Right renal pelvis (tissue), 4 donors: ENCODE measurements around the gene KRABD2.
"Not testable (repeated sequence)": the region's sequence is repeated elsewhere in the genome, so short reads cannot be mapped to it uniquely, and the experiment has no call there.

Experiments used
- DNase-seq, 4 donors: peaks; one replicate each; pipeline ENCODE4 v3.0.0-alpha.2; 2013; ENCODE audit warnings: low read depth in 4 of 4, low spot score in 3 of 4, missing footprints in 1 of 4

KRABD2 gene

DNA sequence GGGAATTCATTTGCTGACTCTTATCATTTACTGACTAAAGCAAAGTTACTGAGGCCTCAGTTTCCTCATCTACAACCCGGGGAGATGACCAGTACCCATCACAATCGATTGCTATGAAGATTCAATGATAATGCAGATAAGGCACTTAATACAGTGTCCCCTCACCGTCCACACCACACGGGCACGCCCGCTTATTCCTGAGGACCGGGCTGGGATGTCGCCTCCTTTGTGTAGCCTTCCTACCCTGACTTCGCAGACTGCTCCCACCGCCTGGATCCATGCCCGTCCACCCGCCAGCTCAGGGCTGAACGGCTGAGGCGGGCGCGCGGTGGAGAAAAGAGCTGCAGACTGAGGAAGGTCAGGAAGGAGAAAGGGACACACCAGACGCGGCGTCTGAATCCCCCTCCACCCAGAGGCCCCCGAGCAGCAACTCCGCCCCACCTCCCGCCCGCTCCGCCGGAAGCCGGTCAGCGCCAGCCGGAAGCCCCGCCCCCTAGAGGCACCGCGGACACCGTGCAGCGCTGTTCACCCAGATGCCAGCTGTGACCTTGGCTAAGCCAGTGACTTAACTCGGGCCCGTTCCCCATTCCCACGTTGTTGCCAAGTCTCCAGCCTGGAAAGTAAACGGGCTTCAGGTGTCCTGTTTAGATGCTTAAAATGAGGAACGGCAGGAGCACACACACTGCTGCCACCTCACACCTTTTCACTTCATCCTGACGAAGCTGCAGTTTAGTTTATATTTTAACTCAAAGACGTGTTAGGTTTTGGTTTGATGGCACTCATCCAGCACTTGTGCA lies at the start of gene KRABD2:
TSS of gene KRABD2 (minus strand) at position 434 of the 797 bp plus-strand sequence.
- peak in 3 of 4 donors; percentile 69 to 79 (median 74) for DNase-seq

DNA sequence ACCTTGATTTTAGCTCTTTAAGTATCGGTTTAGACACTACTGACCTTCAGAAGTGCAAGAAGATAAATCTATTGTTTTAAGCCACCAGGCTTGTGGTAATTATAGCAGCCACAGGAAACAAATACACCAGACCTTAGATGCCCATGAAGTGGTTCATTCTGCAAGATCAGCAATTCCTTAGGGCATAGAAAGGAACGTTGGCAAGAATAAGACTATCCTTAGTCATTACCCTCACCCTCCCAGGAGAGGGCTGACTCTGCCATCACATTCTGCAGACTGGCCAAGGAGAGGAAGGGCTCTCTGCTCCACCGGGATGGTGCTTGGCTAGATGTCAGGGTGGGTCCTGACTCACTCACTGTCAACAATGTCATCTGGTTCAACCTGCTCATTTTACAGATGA lies 45.1 kb upstream of the KRABD2 start:
- DNase-seq: no peak

DNA sequence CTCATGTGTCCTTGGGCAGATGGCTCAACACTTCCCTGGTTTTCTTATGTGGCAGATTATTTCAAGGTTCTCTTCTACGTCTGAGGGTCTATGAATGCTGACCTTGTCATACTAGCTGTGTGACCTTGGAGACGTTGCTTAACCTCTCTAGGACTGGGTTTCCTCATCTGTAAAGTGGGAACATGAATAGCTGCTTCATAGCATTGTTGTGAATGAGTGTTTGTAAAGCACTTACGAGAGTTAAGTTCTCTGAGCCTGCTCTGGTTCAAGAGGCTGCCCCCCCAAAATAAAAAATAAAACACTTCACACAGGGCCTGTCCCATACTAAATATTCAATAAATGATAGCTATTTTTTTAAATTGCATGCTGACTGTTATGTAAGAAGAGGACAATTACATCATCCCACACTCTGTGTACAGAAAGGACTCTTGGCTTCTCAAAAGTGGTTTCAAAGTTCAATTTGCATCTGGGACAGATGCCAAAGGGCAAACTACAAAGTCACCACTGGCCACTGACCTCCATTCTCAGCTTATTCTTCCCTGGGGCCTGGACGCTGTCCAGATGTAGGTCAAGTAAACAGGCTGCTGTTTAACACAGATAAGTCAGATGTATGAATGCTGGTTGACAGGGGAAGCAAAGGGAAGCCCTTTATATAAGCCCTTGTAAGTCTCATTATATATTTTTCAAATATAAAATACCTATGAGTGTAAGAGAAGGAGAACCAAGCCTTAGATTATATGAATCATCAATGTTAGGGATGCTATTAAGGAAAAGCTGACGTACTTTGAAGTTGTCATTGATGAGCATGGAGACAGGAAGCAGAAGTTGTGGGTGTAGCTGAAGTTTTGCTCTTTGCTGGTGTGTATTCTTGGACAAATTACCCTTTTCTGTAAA lies 43.8 kb upstream of the KRABD2 start:
- DNase-seq: peak in 3 of 4 donors; percentile 29 to 60 (median 49)

DNA sequence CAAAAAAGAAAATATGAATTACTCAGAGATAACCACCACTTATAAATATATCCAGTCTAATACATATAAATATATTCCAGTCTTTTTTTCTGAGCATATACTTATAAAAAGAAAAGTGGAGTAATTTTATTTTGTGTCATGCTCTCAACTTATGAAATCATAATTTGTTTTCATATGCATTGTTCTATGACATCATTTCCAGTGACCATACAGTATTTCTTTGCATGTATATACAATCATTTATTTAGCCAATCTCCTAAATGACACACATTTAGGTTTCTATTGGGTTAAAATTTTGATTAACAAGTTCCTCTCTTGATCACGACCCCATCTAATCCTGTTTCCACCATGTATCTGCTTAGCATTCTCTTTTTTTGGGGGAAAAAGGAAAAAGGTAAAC lies 42.8 kb upstream of the KRABD2 start:
- no peak for DNase-seq

DNA sequence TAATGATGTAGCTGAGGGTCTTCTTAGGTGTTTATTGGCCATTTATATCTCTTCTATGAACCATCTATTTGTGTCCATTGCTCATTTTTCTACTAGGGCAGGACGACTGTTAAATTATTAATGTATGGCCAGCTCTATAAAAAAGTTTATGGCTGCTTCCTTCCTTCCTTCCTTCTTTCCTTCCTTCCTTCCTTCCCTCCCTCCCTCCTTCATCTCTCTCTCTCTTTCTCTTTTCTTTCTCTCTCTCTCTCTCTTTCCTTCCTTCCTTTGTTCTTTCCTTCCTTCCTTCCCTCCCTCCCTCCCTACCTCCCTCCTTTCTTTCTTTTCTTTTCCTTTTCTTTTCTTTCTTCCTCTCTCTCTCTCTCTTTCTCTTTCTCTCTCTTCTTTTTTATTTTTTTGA lies 42.0 kb upstream of the KRABD2 start:
- no peak for DNase-seq

DNA sequence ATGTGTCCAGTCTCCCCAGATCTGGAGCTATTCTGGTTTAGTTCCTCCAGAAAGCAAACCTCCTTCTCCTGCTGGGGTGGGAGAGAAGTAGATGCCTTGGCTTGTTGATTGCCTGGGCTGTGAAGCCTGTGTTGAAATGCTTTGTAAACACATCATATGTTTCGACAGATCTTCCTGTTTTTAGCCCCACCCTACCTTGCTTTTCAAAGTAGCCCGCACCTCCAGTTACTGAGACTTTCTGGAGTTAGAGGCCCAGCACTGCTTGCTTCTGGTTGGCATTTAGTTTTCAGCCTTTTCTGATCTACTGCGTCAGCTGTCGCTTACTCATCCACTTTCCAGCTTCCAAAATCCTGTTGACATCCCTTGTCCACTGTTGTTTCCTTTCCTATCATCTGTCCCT lies 41.3 kb upstream of the KRABD2 start:
- no peak for DNase-seq

DNA sequence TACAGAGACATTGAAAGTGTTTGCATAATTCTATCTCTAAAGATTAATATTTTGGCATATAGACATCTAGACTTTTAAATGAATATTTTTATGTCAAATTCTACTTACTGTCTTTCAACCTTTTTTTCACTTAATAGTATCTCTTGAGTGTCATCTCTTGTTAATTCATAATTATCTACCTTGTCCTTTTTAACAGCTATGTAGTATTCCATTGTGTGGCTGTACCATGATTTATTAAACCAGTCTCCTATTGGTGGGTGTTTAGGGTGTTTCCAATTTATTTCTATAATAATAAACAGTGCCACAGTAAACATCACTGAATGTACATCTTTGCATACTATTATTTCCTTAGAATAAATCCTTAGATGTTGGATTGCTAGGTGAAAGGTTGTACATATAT lies 37.4 kb upstream of the KRABD2 start:
- no peak for DNase-seq

DNA sequence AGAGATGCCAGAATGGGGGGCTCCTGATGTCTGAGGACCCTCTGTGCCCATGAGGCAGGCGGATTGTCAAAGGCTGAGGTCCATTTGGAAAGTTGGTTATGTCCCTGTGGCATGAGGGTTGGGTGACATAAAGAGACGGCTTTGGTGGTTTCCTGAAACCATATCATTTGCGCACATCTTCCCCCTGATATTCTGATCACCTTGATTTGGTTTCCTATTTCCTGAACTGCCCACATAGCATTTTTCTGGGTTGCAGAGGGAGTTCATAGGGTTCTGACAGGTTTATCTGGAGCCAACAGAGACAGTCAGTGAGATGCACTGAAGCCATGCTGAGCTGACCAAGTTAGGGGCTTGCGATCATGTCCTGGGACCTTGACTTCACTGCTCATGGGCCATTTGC lies 36.8 kb upstream of the KRABD2 start:
- DNase-seq: no peak

DNA sequence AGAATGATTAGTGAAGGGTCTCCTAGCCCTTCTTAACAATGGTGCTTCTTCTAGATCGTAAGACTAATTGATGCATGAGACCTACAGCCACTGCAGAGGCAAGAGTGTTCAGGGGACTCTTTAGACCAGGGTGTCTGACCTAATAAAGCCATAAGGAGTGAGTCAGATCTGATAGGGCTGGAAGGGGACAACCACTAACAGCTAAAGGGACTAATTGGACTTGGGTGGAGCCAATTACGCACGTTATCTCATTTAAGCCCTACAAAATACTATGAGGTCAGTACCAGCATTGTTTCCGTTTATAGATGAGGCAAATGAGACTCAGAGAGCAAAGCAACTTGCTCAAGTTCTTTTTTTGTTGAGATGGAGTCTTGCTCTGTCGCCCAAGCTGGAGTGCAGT lies 35.6 kb upstream of the KRABD2 start:
- DNase-seq: no peak

DNA sequence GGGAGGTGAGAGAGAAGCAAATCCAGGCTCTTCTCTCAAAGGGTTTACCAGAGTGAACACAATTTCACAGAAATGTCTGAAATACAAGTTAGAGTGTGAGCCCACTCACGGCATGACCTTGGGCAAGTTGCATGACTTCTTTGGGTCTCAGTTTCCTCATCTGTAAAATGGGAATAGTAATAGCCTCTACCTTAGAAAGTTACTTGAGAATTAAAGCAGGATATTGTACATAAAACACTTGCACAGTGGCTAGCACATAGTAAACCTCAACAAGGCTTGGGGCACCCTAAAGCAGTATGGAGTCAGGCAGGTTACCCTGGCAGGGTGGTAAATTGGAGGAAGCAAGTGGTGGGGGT lies 34.4 kb upstream of the KRABD2 start:
- no peak for DNase-seq

DNA sequence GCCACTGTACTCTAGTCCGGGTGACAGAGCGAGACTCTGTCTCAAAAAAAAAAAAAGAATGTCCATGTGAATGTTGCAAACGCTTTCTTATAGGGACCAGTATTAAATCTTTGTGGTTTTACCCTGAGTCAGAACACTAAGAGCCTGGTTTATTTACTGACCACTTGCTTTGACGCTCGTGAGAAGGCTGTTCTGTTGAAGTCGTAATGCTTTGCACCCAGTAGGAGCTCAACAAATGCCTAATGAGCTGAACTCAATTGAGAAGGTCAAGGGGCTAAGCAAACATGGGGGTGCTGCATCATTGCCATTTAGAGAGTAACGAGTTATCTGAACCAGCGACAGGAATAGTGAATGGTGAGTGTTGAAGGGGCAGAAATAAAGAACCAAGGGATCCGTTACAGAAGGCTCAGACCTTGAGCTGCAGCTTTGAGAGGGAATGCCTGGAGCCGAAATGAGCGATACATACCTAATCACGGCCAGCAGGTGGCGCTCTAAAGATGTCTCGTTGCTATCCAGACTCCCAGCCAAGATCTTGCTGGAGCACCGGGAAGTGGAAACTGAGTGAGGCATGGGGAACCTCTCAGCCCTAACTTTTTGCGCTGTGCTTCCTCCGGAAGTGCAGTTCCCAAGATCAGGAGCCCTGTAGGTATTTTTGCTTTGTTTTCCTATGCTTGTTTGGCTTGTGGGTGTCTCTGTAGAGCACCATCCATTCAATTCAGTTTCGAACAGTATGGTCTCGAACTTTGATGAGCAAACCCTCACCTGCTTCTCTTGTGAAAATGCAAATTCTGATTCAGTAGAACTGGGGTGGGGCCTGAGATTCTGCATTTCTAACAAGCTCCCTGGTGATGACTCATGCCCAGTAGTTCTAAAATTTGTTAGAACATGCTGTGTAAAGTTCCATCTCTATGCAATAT lies 33.7 kb upstream of the KRABD2 start:
- peak; percentile 85 to 89 (median 87) for DNase-seq

DNA sequence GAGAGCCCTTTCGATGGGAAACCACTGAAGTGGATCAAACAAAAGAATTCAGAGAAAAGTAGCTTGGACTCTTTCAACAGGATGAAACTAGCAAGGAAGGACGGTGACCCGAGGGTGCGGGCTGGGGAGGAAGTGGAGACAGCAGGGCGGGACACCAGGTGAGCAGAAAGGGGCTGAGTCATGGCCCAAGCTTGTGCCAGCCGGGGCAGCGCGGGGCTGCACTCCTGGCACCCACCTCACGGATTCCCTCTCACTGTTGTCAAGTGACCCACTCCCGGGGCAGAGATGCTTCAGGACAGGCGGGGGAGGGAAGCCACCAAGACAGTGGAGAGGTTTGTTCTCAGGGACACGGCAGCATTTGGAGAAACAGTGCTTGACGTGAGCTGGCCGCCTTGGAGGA lies 31.9 kb upstream of the KRABD2 start:
- no peak for DNase-seq

DNA sequence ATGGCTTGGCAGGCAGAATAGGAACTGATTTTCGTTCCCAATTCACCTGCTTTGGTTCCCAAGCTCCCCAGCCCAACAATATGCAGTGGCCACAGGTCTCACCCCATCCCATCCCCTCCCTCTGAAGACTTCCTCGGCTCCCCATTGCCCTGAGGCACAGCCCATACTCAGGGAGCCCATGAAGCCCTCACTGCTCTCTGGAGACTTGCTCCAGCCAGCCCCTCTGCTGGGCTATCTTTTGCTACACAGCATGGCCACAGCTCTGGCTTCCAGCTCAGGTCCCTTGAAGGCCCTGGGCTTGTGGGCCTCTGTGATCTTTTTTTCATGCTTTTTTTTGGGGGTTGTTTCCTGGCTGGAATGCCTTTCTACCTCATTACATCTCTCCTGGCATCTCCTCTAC lies 29.7 kb upstream of the KRABD2 start:
- DNase-seq: no peak

DNA sequence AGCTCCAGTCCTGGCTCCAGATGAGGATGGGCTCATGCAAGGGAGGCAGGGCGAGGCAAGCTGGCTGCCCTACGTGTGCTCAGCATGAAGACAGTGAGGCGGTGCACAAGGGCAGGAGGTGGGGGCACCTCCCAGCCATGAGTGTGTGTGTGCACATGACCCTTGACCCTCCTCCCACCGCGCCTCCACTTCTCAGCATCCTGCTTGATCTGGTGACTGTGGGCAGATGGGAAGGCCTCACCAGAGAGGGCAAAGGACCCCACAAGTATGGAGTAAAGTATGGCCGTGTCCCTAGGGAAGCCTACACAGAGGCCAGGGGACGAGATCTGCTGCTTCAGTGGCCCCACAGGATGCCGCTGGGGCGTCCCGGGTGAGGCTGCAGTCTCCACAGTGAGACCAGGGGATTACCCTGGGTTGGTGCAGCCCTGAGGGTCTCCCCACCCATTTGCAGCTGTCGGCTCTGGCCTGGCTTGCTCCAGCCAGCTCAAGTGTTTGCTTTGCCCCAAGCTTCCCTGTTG lies 29.1 kb upstream of the KRABD2 start:
- no peak for DNase-seq

DNA sequence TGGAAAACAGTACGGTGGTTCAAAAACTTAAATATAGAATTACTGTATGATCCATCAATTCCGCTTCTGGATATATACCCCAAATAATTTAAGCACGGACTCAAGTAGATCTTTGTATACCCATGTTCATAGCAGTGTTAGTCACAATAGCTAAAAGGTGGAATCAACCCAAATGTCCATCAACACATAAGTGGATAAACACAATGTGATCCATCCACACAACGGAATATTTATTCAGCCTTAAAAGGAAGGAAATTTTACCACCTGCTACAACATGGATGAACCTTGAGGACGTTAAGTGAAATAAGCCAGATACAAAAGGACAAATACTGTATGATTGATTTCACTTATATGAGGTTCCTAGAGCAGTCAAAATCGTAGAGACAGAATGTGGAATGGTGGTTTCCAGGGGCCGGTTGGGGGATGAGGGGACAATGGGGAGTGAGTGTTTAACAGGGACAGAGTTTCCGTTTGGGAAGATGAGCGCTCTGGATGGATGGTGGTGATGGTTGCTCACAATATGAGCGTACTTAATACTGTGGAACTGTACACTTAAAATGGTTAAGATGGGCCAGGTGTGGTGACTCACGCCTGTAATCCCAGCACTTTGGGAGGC lies 26.5 kb upstream of the KRABD2 start:
- DNase-seq: no peak

DNA sequence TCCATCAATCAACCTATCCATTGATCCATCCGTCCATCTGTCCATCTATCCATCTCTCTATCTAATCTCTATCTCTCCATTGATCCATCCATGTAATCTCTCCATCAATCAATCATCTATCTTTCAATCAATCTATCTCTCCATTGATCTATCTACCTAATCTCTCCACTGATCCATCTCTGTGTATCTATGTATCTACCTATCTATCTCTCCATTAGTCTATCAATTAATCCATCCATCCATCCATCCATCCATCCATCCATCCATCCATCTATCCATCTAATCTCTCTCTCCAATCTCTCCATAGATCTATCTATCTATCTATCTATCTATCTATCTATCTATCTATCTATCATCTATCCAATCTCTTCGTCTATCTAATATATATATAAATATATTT lies 24.6 kb upstream of the KRABD2 start:
- DNase-seq: no peak

DNA sequence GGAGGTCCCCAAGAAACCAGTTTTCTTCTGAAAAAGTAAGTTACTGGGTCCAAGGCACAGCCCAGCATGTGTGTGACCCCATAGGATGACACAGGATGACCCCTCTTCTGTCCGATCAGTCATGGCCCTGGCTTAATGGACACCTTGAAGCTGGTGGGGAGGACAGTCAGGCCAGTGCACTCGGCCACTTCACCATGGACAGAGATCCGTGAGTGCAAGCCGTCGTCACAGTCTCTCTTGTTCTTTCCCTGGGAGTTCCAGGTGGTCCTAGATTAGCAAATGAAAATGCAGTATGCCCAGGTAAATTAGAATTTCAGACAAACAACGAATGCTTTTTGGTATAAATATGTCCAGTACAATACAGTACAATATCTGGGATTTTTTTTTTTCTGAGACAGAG lies 22.5 kb upstream of the KRABD2 start:
- no peak for DNase-seq

DNA sequence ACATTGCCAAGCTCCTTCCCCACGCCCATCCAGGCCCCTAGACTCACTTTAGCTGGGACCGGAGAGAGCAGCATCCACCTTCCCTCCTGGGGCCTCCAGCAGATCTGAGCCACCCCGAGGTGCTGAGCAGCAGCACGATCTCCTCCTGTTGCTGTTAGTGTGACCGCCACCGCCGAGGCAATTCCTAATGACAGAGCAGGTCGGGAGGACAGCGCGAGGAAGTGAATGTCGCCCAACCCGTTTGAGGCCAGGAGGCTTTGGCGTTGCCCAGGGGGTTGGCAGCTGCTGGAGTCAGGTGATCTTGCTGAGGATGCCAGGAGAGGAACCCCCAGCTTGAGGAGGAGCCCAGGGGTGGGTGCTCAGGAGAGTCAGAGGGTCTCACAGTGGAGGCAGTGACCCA lies 21.1 kb upstream of the KRABD2 start, which contains the start of gene RNF222:
TSS of gene RNF222 (minus strand) at position 192 of the 400 bp plus-strand sequence. CDS start 4,366 bp downstream, outside the sequence.
- no peak for DNase-seq

DNA sequence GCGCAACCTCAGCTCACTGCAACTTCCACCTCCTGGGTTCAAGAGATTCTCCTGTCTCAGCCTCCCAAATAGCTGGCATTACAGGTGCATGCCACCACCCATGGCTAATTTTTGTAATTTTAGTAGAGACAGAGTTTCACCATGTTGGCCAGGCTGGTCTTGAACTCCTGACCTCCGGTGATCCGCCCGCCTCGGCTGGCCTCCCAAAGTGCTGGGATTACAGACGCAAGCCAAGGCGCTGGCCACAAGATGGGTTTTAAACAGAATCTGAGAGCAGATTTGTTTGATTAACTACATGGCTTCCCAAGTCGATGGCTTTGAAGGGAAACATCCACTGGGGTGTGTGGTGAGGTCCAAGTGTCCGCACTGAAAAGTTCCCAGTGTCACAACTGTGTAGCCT lies 18.0 kb upstream of the KRABD2 start:
- not testable (repeated sequence) for DNase-seq
